Panc1 (cell line): ENCODE measurements around the gene CHST15. TPM values are rescaled to one million over a fixed set of nuclear protein-coding genes. Genes with fewer than 3 reads are reported as not detected.

Source experiments
- ATAC-seq: fragments of 200-7000 bp; cut with Tn5 transposase; 2 replicates; pipeline ENCODE4 v1.9.1; 2020; ENCODE audit warnings: mild to moderate bottlenecking, moderate library complexity
- BruUV-seq: library from RNA; stranded (reverse); fragments of 400-500 nt; replicated peaks from 2 replicates; lab custom pipeline; 2021; lab: Mats Ljungman, UMichigan
- CTCF ChIA-PET: fragments of 300-600 bp; sonication (Branson Sonifier 250); formaldehyde crosslinking; loops from one replicate; lab custom pipeline; 2022; ENCODE audit warnings: antibody characterized with exemption; lab: Charles Lee
- POLR2A ChIA-PET: fragments of 300-600 bp; sonication (Branson Sonifier 250); formaldehyde crosslinking; loops from one replicate; lab custom pipeline; 2022; ENCODE audit warnings: antibody characterized with exemption; lab: Charles Lee
- DNase-seq: peaks from one replicate; pipeline ENCODE4 v3.0.0-alpha.2; 2010; ENCODE audit warnings: low read depth, low spot score
- H3K27ac ChIP-seq: 2 replicates; pipeline ENCODE4 v1.5.1; 2011; ENCODE audit warnings: mild to moderate bottlenecking, low read length, inconsistent platforms
- H3K27me3 ChIP-seq: fragments of 200-500 bp; sonication (Bioruptor generic); 2 replicates; pipeline ENCODE4 v1.6.0; 2014; ENCODE audit warnings: low read length, inconsistent platforms; ENCODE audit not compliant: control insufficient read depth, insufficient read depth
- H3K36me3 ChIP-seq: fragments of 200-500 bp; sonication (Bioruptor generic); 2 replicates; pipeline ENCODE4 v1.5.1; 2014; ENCODE audit warnings: inconsistent platforms, mild to moderate bottlenecking, low read length, moderate library complexity; ENCODE audit not compliant: control insufficient read depth, insufficient read depth
- H3K4me1 ChIP-seq: 2 replicates; pipeline ENCODE4 v1.5.1; 2011; ENCODE audit warnings: inconsistent platforms, mild to moderate bottlenecking, low read length, moderate library complexity; ENCODE audit not compliant: control insufficient read depth, insufficient read depth
- H3K4me3 ChIP-seq, 2 experiments: 2 replicates each; pipeline ENCODE4 v1.5.1; 2011 to 2012; ENCODE audit warnings: low read depth in 2 of 2, low read length in 2 of 2, mild to moderate bottlenecking in 2 of 2, inconsistent platforms in 1 of 2, moderate library complexity in 1 of 2
- H3K9me3 ChIP-seq: fragments of 200-500 bp; sonication (Bioruptor generic); 2 replicates; pipeline ENCODE4 v1.5.1; 2014; ENCODE audit warnings: low read depth, mild to moderate bottlenecking, inconsistent platforms, low read length, moderate library complexity; ENCODE audit not compliant: control insufficient read depth, insufficient read depth
- CTCF ChIP-seq: fragments of 450-650 bp; IDR thresholded peaks from 2 replicates; pipeline ENCODE4 v1.5.1; 2017; ENCODE audit warnings: mild to moderate bottlenecking
- POLR2AphosphoS5 ChIP-seq: IDR thresholded peaks from 2 replicates; pipeline ENCODE4 v1.6.1; 2012; ENCODE audit warnings: mild to moderate bottlenecking, low read depth, low read length, moderate library complexity
- REST ChIP-seq, 2 experiments: IDR thresholded peaks; 2 replicates each; pipeline ENCODE4 v1.6.1; 2011 to 2012; ENCODE audit warnings: low read depth in 2 of 2, control low read depth in 1 of 2, low read length in 1 of 2, mild to moderate bottlenecking in 1 of 2, moderate library complexity in 1 of 2; ENCODE audit not compliant: insufficient read depth in 1 of 2
- SIN3A ChIP-seq: IDR thresholded peaks from 2 replicates; pipeline ENCODE4 v1.6.1; 2012; ENCODE audit warnings: low read depth, mild to moderate bottlenecking, low read length, moderate library complexity, borderline replicate concordance; ENCODE audit not compliant: insufficient read depth
- TCF7L2 ChIP-seq: IDR thresholded peaks from 2 replicates; pipeline ENCODE4 v1.6.1; 2011; ENCODE audit warnings: mild to moderate bottlenecking, low read depth, low read length, inconsistent platforms
- in situ Hi-C: cut with HindIII; loops from 2 replicates; pipeline ENCODE4 v1.10.0; 2016; ENCODE audit warnings: low sequenced_read_pairs, low pct_unique_long_range_greater_than_20kb
- intact Hi-C: fragments of 100-400 bp; cut with micrococcal nuclease; formaldehyde crosslinking; loops from one replicate; pipeline ENCODE4 v1.10.0; 2022; ENCODE audit not compliant: unreplicated experiment
- total RNA-seq: library from RNA; stranded (reverse); gene quantifications from one replicate; pipeline ENCODE4 v1.2.1, GENCODE V29; 2021; ENCODE audit not compliant: unreplicated experiment

The CHST15 gene
- total RNA-seq, 1 experiment from 2014 or later = 33.2 TPM

- TF ChIP-seq TCF7L2 (no peak), SIN3A (no peak), REST (IDR thresholded peaks at IDR 0.05; ENCODE audit: insufficient read depth in 1 of 2, low read depth in 2 of 2, low read length in 1 of 2) (no peak), POLR2AphosphoS5 (no peak), CTCF (no peak)
- in situ Hi-C loops (no loop called here), intact Hi-C loops (no loop called here)
- no peak overlapping the region for H3K4me3 ChIP-seq
- no peaks in the 10 kb centered on the region for H3K9me3 ChIP-seq
- DNase-seq = no peak
- POLR2A ChIA-PET = no interaction called here
- no peaks in the 10 kb centered on the region for H3K27me3 ChIP-seq
- BruUV-seq = no TSS peak
- H3K36me3 ChIP-seq = no peaks in the 10 kb centered on the region
- ATAC-seq = no peak
- H3K27ac ChIP-seq = no peak overlapping the region
- no peaks in the 10 kb centered on the region for H3K4me1 ChIP-seq
- CTCF ChIA-PET = no interaction called here
These were observed 40.8 kb downstream of the CHST15 start for GRCh38 chr10:124052561-124052960.

- no peaks in the 10 kb centered on the region for H3K36me3 ChIP-seq
- BruUV-seq = no TSS peak
- in situ Hi-C loops (no loop called here), intact Hi-C loops (no loop called here)
- ATAC-seq (0 out of 2 replicates have a peak, but pooled peaks have one; percentile 16), DNase-seq (no peak)
- no peak overlapping the region for H3K27ac ChIP-seq
- no peak for TF ChIP-seq TCF7L2
- no peak for TF ChIP-seq SIN3A
- no peak overlapping the region for H3K4me3 ChIP-seq
- H3K27me3 ChIP-seq = no peaks in the 10 kb centered on the region
- CTCF ChIA-PET = no interaction called here
- H3K4me1 ChIP-seq = no peaks in the 10 kb centered on the region
- POLR2A ChIA-PET = no interaction called here
- H3K9me3 ChIP-seq = no peaks in the 10 kb centered on the region
These were observed 43.1 kb downstream of the CHST15 start for GRCh38 chr10:124050021-124051015.
